VCaP (cell line): ENCODE measurements around the gene WDR86.

Source experiments
- H3K27ac ChIP-seq: fragments of 450-650 bp; 2 replicates; pipeline ENCODE4 v1.5.1; 2017
- TF ChIP-seq, protein P1 (sequence below): fragments of 450-650 bp; conservative IDR thresholded peaks from 2 replicates; pipeline ENCODE4 v1.5.1; 2017; ENCODE audit warnings: mild to moderate bottlenecking, moderate library complexity

The WDR86 gene

GRCh38 chr7:151439855-151440798, 30.3 kb upstream of the WDR86 start, which contains the start of gene CRYGN:
CRYGN (minus strand) TSS chr7:151440141; CDS start chr7:151439917, 224 bp downstream.
- H3K27ac ChIP-seq, result no peak within 1 kb of the TSS
- TF ChIP-seq, protein P1, sequence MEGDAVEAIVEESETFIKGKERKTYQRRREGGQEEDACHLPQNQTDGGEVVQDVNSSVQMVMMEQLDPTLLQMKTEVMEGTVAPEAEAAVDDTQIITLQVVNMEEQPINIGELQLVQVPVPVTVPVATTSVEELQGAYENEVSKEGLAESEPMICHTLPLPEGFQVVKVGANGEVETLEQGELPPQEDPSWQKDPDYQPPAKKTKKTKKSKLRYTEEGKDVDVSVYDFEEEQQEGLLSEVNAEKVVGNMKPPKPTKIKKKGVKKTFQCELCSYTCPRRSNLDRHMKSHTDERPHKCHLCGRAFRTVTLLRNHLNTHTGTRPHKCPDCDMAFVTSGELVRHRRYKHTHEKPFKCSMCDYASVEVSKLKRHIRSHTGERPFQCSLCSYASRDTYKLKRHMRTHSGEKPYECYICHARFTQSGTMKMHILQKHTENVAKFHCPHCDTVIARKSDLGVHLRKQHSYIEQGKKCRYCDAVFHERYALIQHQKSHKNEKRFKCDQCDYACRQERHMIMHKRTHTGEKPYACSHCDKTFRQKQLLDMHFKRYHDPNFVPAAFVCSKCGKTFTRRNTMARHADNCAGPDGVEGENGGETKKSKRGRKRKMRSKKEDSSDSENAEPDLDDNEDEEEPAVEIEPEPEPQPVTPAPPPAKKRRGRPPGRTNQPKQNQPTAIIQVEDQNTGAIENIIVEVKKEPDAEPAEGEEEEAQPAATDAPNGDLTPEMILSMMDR, result no peak

DNA sequence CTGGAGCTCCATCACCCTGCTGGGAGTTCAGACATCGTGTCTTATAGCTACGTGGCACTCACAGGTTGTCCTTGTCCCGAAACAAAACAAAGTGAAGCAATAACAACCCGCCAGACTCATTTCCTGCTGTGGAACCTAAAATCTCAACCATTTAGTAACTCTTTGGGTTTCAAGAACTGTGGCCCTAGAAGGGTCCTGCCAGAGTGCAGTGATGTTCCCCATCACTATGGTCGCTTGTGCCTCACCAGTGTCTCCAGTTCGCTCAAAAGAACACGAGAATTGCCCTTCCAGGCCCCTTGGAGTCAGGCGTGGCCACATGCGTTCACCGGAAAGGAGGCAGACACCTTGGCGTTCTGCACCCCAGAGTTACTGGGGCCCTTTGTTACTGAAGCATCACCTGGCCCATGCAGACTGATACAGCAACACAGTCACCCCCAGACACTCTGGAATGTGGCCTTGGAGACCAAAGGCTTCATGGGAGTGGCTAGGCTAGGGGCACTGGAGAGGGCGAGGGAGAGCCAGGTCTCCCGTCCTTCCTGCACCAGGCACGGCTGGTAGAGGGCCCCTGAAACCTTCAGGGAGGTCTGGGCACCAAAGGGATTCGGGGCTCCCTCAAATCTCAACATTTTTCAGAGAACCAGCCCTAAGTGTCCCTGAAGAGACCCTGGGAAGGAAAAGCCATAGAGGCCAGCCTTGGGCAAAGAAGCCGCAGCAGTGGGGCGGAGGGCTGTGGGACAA, 29.2 kb upstream of the WDR86 start:
- H3K27ac ChIP-seq, result no peak overlapping the region

GRCh38 chr7:151437866-151438516, 28.2 kb upstream of the WDR86 start:
- H3K27ac ChIP-seq, result no peak overlapping the region
- TF ChIP-seq, protein P1, result no peak

More for the DNA sequence above, 29.2 kb upstream of the WDR86 start:
- TF ChIP-seq, protein P1, result no peak

GRCh38 chr7:151437159-151437553, 27.3 kb upstream of the WDR86 start:
- TF ChIP-seq, protein P1, result no peak

GRCh38 chr7:151436446-151437158, 26.8 kb upstream of the WDR86 start:
- TF ChIP-seq, protein P1, result no peak
- no peak overlapping the region for H3K27ac ChIP-seq

More at GRCh38 chr7:151437159-151437553, 27.3 kb upstream of the WDR86 start:
- H3K27ac ChIP-seq, result no peak overlapping the region

DNA sequence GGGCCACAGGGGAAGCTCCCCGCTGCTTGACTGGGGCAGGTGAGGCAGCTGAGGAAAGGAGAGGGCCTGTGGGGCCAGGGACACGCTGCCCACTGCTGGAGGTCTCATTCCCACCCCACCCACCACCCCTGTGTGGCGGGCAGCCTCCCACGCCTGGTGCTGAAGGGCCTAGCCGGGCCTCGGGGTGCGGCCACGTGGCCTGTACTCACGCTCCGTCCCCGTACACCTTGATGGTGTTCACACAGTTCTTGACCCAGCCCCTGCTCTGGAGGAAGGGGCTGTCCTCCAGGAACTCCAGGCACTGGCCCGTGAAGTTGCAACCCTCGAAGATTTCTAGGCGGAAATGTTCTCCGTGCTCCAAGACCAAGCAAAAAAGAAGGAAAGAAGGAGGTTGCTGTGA, 26.1 kb upstream of the WDR86 start:
- H3K27ac ChIP-seq, result no peak overlapping the region

More for the DNA sequence above, 26.1 kb upstream of the WDR86 start:
- TF ChIP-seq, protein P1, result no peak
